ENCODE results near the gene PRKG1. TPM values are rescaled to one million over a fixed set of nuclear protein-coding genes. Genes with fewer than 3 reads are reported as not detected.

PRKG1 gene
- total RNA-seq, 1 donor from 2014 or later: 22.8 TPM

DNA sequence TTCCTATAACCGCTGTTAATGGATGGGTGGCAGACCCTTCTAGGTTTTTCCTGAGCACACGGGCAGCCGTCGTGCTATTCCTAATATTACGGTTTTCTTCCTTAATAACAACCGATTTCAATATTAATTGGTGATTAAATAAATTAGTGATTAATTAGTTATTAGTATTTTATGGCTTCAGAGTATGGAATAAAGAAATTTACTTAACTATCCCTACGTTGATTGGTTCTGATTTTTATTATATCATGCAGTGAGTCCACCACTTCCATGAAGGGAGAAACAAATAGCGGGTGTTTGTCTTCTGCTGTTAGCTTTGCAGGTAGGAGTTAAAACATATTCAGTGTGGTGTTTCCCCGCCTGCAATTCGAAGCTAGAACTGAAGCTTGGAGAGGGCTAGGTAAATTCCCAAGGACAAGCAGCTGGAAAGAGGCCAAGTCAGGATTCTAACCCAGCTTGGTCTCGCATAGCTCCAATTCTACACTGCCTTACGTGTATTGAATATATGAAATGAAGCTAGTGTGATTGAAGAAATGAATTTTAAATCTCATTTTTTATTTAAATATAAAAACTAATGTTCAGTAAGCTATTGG, 626.0 kb downstream of the PRKG1 start:
- H3K36me3 Mint-ChIP-seq (ENCODE audit: low read depth): peaks cover 12% of the 10 kb centered on the region
- TF ChIP-seq, protein P1, sequence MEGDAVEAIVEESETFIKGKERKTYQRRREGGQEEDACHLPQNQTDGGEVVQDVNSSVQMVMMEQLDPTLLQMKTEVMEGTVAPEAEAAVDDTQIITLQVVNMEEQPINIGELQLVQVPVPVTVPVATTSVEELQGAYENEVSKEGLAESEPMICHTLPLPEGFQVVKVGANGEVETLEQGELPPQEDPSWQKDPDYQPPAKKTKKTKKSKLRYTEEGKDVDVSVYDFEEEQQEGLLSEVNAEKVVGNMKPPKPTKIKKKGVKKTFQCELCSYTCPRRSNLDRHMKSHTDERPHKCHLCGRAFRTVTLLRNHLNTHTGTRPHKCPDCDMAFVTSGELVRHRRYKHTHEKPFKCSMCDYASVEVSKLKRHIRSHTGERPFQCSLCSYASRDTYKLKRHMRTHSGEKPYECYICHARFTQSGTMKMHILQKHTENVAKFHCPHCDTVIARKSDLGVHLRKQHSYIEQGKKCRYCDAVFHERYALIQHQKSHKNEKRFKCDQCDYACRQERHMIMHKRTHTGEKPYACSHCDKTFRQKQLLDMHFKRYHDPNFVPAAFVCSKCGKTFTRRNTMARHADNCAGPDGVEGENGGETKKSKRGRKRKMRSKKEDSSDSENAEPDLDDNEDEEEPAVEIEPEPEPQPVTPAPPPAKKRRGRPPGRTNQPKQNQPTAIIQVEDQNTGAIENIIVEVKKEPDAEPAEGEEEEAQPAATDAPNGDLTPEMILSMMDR (IDR thresholded peaks at IDR 0.05): no peak

DNA sequence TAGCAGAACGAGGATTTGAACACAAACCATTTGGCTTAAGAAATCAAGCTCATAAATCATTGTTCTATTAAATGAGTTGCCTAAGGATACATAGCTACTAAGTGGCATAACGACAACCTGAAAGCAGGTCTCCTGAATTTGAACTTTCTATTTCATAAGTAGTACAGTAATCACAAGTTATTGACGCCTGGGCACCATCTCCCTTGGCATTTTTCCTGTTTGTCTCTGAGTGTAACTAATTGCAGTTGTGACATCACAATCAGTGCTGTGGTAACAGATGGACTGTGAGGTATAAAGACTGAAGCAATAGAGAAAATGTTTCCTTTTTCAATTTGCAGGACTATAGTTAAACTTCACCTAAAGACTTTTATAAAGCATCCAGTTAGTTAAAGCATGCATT, 631.5 kb downstream of the PRKG1 start:
- no peaks in the 10 kb centered on the region for H3K4me1 Mint-ChIP-seq (ENCODE audit: low read depth)
- no peak overlapping the region for H3K4me3 Mint-ChIP-seq (ENCODE audit: unreplicated experiment)
- H3K27ac Mint-ChIP-seq (ENCODE audit: unreplicated experiment): no peak overlapping the region
- H3K27me3 Mint-ChIP-seq (ENCODE audit: low read depth): no peaks in the 10 kb centered on the region
- H3K9me3 Mint-ChIP-seq (ENCODE audit: low read depth): no peaks in the 10 kb centered on the region
- H3K36me3 Mint-ChIP-seq (ENCODE audit: low read depth): no peaks in the 10 kb centered on the region
- no peak for DNase-seq (ENCODE audit: low spot score)
- TF ChIP-seq, protein P1 (IDR thresholded peaks at IDR 0.05): no peak

More for the DNA sequence above, 626.0 kb downstream of the PRKG1 start:
- H3K9me3 Mint-ChIP-seq (ENCODE audit: low read depth): no peaks in the 10 kb centered on the region
- H3K27ac Mint-ChIP-seq (ENCODE audit: unreplicated experiment): peak overlapping the region; percentile 100
- H3K27me3 Mint-ChIP-seq (ENCODE audit: low read depth): no peaks in the 10 kb centered on the region
- peaks cover 36% of the 10 kb centered on the region for H3K4me1 Mint-ChIP-seq (ENCODE audit: low read depth)
- no peak for DNase-seq (ENCODE audit: low spot score)
- H3K4me3 Mint-ChIP-seq (ENCODE audit: unreplicated experiment): peak overlapping the region; percentile 99

DNA sequence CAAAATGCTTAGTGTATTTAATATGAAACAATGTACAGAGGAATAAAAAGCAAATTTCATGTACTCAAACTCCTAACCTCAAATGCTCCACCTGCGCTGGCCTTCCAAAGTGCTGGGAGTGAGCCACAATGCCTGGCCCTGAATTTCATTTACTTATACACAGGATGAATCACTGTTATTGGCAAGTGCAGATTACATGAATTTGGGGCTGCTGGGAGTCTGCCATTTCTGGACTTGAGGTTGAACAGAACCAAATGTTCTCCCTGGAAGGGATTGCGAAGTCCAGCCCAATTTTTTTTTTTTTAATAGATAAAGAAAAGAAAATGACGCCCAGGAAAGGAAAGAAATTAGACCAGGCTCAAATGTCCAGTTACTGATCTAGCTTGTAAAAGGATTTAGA, 631.9 kb downstream of the PRKG1 start:
- Mint-ChIP-seq H3K27ac (ENCODE audit: unreplicated experiment) (no peak overlapping the region), H3K36me3 (ENCODE audit: low read depth) (no peaks in the 10 kb centered on the region), H3K27me3 (ENCODE audit: low read depth) (no peaks in the 10 kb centered on the region), H3K4me3 (ENCODE audit: unreplicated experiment) (no peak overlapping the region), H3K9me3 (ENCODE audit: low read depth) (no peaks in the 10 kb centered on the region), H3K4me1 (ENCODE audit: low read depth) (no peaks in the 10 kb centered on the region)
- TF ChIP-seq, protein P1 (IDR thresholded peaks at IDR 0.05): no peak
- DNase-seq (ENCODE audit: low spot score): no peak

DNA sequence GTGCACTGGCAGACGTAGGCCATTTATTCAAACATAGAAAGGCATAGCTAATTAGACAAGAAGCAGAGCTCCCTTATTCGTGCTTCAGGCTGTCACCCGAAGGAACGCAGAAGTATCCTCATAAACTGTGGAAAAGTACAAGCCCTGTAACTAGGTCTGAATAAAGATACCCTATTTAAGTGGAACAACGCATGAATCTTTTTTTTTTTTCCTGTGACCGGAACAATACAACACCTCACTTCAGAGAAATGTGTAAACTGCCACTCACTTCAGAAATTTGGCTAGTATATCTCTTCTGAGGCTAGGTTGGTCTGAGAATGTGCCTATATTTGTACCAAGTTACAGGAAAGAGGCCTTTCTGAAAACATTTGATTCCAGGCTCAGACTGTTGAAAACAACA, 633.1 kb downstream of the PRKG1 start:
- Mint-ChIP-seq H3K27ac (ENCODE audit: unreplicated experiment) (no peak overlapping the region), H3K4me1 (ENCODE audit: low read depth) (no peaks in the 10 kb centered on the region), H3K4me3 (ENCODE audit: unreplicated experiment) (no peak overlapping the region), H3K9me3 (ENCODE audit: low read depth) (no peaks in the 10 kb centered on the region), H3K27me3 (ENCODE audit: low read depth) (no peaks in the 10 kb centered on the region), H3K36me3 (ENCODE audit: low read depth) (no peaks in the 10 kb centered on the region)
- TF ChIP-seq, protein P1 (IDR thresholded peaks at IDR 0.05): no peak
- no peak for DNase-seq (ENCODE audit: low spot score)

DNA sequence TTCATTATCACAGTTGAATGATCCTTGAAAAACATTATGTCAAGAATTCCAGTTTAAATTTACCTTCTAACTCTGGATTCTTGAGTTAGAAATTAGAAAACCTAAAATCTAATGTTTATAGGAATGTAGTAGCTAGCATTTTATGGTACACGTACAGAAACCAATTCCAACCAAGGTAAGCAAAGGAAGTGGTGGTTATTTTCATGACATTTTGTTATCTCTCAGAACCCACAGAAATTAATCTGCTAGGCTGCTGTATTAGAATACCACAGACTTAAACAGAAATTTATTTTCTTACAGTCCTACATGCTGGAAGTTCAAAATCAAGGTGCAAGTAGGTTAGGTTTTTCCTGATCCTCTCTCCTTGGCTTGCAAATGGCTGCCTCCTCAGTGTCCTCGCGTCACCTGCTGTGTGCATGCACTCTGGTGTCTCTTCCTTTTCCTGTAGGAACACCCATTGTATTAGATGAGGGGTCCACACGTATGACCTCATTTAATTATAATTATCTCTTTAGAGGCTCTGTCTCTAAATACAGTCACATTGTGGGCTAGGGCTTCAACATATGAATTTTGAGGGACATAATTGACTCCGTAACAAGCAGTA, 633.6 kb downstream of the PRKG1 start:
- H3K4me1 Mint-ChIP-seq (ENCODE audit: low read depth): no peaks in the 10 kb centered on the region
- no peaks in the 10 kb centered on the region for H3K36me3 Mint-ChIP-seq (ENCODE audit: low read depth)

More for the DNA sequence above, 633.6 kb downstream of the PRKG1 start:
- Mint-ChIP-seq H3K9me3 (ENCODE audit: low read depth) (no peaks in the 10 kb centered on the region), H3K27me3 (ENCODE audit: low read depth) (no peaks in the 10 kb centered on the region), H3K4me3 (ENCODE audit: unreplicated experiment) (no peak overlapping the region), H3K27ac (ENCODE audit: unreplicated experiment) (no peak overlapping the region)
- DNase-seq (ENCODE audit: low spot score): no peak
- TF ChIP-seq, protein P1 (IDR thresholded peaks at IDR 0.05): no peak

Data from chondrocyte (in vitro differentiated cells).